GM13976 (cell line): ENCODE measurements around the gene USP25.

ENCODE experiments used
- DNase-seq: peaks from one replicate; pipeline ENCODE4 v3.0.0; 2012; ENCODE audit warnings: low spot score
- CTCF ChIP-seq: IDR thresholded peaks from 2 replicates; pipeline ENCODE4 v1.5.1; 2012; ENCODE audit warnings: borderline replicate concordance, mild to moderate bottlenecking; ENCODE audit not compliant: insufficient read depth; ENCODE audit errors: extremely low read depth, missing control alignments, control extremely low read depth
- in situ Hi-C: fragments of 300-500 bp; cut with MboI; formaldehyde crosslinking; loops from one replicate; pipeline ENCODE4 v1.12.0; 2022; ENCODE audit warnings: low sequenced_read_pairs, mixed read lengths, inconsistent platforms; ENCODE audit not compliant: unreplicated experiment

Gene USP25

DNA sequence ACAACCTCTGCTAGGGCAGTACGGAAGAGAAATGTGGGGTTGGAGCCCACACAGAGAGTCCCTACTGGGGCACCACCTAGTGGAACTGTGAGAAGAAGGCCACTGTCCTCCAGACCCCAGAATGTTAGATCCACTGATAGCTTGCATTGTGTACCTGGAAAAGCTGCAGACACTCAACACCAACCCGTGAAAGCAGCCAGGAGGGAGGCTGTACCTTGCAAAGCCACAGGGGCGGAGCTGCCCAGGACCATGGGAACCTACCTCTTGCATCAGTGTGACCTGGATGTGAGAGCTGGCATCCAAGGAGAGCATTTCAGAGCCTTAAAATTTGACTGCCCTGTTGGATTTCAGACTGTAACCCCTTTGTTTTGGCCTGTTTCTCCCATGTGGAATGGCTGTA is 85.5 kb downstream of the USP25 start:
- in situ Hi-C loops, result no loop called here
- no peak for DNase-seq
- no peak for TF ChIP-seq CTCF

DNA sequence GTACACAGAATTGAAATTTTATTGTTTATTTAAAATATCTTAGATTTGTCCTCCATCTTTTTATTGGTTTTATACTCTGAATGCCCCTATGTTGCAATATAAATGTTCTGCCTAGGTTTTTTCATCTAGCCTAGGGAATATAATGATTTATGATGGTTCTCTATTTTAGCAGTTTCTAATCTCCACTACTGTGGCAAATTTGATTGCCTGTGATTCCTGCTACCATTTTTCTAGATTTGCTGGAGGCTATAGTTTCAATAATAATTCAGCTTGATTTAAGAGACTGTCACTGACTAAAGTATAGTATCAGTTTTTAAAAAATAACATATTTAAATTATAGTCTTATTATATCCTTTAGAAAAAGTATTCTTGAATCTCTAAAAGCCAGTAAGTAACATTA is 90.5 kb downstream of the USP25 start:
- no peak for TF ChIP-seq CTCF
- in situ Hi-C loops, result no loop called here
- DNase-seq, result no peak

GRCh38 chr21:15820852-15821379 is 91.1 kb downstream of the USP25 start:
- no peak for TF ChIP-seq CTCF
- no peak for DNase-seq
- in situ Hi-C loops, result no loop called here

- TF ChIP-seq CTCF, result no peak
- DNase-seq, result no peak
- in situ Hi-C loops, result no loop called here
Measured at GRCh38 chr21:15823486-15824150, 93.8 kb downstream of the USP25 start.

- TF ChIP-seq CTCF, result no peak
- in situ Hi-C loops, result no loop called here
- no peak for DNase-seq
Measured at GRCh38 chr21:15825700-15826099, 95.9 kb downstream of the USP25 start.

- in situ Hi-C loops, result no loop called here
- peak; percentile 54 for TF ChIP-seq CTCF
- peak; percentile 30 for DNase-seq
Measured at GRCh38 chr21:15826147-15826780, 96.5 kb downstream of the USP25 start.
